Activated naive CD4-positive, alpha-beta T cell treated with anti-CD3 and anti-CD28 coated beads, Interleukin-2, amount 50 U/mL, for 72 hours (primary cell): ENCODE measurements around the gene TGFBR3. TPM values are rescaled to one million over a fixed set of nuclear protein-coding genes. Genes with fewer than 3 reads are reported as not detected.
"Not testable (repeated sequence)": the region's sequence is repeated elsewhere in the genome, so short reads cannot be mapped to it uniquely, and the experiment has no call there.

ENCODE experiments used
- ATAC-seq, 2 donors: fragments of 150-1000 bp; cut with Tn5 transposase; 2 replicates each; pipeline ENCODE4 v1.10.0; 2021; ENCODE audit warnings: mild to moderate bottlenecking in 2 of 2, moderate library complexity in 2 of 2
- DNase-seq, 2 donors: peaks; one replicate each; pipeline ENCODE4 v3.0.0; 2021 to 2022; ENCODE audit warnings: low spot score in 2 of 2
- H3K27ac Mint-ChIP-seq, 2 donors: one replicate each; pipeline ENCODE4 v1.8.0; 2022; ENCODE audit warnings: mild to moderate bottlenecking in 2 of 2, mixed read lengths in 2 of 2
- H3K36me3 Mint-ChIP-seq, 2 donors: one replicate each; pipeline ENCODE4 v1.8.0; 2022; ENCODE audit warnings: mixed read lengths in 2 of 2
- H3K9me3 Mint-ChIP-seq, 2 donors: one replicate each; pipeline ENCODE4 v1.8.0; 2022; ENCODE audit warnings: mixed read lengths in 2 of 2
- total RNA-seq, 2 donors: library from RNA; stranded (reverse); gene quantifications; one replicate each; pipeline ENCODE4 v1.2.3, GENCODE V29; 2022

TGFBR3 gene
- total RNA-seq, 2 donors from 2014 or later: 1.2 to 3.3 TPM

DNA sequence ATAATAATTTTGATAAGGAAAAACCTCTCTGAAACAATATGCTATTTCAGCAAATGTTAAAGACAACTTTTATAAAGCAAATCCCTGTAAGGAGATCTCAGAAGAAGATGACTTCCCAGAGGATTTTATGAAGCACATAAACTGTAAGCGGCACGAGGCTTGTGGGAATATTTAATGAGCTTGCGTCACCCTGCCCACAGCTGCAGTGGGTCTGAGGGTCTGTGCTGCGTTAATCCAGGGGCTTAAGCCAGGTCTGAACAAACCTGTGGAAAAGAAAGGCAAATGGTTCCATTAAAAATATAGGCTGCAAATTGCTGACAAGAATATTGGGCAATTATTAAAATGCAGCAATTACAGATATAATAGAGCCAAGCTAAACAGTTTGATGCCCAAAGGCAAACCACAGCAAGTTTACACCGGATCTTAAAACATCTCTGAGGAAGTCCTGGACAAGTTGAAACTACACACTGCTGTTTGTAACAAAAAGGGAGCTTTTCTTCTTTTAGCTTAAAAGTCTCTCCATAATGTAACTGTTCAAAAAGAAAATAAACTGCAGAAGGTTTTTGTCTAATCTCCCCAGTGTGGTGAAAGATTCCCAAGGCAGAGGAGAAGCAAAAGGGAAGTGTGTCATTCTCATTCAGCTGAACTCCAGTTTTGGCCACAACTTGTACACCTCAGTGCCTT lies 21.8 kb downstream of the TGFBR3 start:
- DNase-seq: no peak
- ATAC-seq: no peak
- no peaks in the 10 kb centered on the region for H3K36me3 Mint-ChIP-seq
- H3K9me3 Mint-ChIP-seq: no peaks in the 10 kb centered on the region
- H3K27ac Mint-ChIP-seq: no peak overlapping the region

DNA sequence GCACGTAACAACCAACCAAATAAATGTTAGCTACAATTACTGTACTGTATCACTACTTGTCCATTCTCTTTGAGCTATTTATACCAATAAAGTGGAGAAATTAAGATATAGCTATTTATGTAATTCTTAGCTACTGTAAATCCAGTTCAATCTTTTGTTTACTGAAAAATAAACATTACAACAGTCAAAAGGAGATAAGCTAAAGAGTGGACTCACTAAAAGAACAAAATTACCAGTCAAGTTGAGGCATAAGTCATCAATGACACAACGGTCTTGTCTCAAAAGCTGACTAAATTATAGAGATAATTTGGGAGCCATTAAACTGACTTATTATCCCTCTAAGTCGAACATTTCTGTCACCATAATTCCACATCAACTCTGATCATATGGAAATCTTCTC lies 22.5 kb downstream of the TGFBR3 start:
- no peak for DNase-seq
- Mint-ChIP-seq H3K27ac (no peak overlapping the region), H3K9me3 (no peaks in the 10 kb centered on the region), H3K36me3 (no peaks in the 10 kb centered on the region)
- ATAC-seq: no peak

DNA sequence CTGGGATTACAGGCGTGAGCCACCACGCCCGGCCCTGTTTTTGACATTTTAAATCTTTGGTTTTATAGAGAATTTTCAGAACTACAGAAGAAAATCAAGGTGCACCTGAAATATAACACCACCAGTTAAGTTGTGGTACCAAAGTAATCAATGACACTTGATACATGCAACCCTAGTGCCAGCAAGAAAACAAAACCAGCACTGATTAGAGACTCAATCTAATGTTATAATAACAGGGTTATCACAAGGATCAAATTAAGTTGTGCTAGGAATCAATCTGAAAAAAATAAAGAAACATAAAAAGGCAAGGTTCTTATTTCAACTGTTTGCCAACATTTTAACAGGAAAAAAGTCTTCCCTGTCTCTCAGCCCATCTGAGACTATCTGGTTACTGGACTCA lies 23.8 kb downstream of the TGFBR3 start:
- Mint-ChIP-seq H3K27ac (no peak overlapping the region), H3K36me3 (no peaks in the 10 kb centered on the region), H3K9me3 (no peaks in the 10 kb centered on the region)
- DNase-seq (no peak), ATAC-seq (no peak)

DNA sequence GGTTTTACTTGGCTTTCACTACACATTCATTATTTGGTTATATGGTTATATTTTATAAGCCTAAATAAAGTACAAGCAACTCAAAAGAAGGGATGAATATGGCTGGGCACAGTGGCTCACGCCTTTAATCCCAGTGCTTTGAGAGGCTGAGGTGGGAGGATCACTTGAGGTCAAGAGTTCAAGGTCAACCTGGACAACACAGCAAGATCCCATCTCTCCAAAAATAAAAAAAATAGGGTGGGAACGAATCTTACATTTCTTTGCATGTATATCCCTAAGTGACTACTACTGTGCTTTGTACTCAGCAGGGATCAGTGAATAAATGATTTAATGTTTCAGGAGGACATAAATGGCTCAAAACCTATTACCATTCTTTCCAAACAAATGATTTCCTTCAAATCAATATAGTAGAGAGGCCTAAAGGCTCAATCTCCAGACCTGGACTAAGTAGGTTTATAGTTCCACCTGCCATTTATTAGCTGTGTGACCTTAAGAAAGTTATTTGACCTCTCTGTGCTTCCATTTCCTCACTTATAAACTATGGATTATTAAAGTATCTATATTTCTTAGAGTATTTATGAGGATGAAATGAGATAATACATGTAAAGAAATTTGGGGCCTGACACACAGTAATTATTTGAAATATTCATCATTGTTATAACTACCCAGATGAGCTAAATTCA lies 28.3 kb downstream of the TGFBR3 start:
- no peak for ATAC-seq
- Mint-ChIP-seq H3K36me3 (no peaks in the 10 kb centered on the region), H3K9me3 (peaks cover 0 to 4% of the 10 kb centered on the region in 2 donors), H3K27ac (no peak overlapping the region)
- DNase-seq: no peak

DNA sequence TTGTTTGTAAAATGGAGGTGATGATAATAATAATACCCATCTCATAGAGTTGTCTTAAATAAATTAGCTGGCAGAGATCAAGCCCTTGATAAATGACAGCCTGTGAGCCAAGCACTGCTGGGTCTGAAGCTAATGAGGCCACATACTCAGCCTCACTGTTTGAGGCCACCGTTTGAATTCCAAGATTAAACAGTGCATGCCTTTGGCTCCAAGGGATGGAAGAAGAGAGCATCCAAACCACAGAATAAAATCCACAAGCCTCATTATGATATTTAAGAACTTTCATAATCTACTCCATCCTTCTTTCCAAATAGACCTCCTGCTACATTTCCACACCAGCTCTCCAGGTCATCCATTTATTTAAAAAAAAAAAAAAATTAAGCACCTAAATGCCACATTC lies 29.0 kb downstream of the TGFBR3 start:
- no peak for ATAC-seq
- DNase-seq: no peak
- Mint-ChIP-seq H3K9me3 (peaks cover 0 to 4% of the 10 kb centered on the region in 2 donors), H3K27ac (no peak overlapping the region), H3K36me3 (no peaks in the 10 kb centered on the region)

DNA sequence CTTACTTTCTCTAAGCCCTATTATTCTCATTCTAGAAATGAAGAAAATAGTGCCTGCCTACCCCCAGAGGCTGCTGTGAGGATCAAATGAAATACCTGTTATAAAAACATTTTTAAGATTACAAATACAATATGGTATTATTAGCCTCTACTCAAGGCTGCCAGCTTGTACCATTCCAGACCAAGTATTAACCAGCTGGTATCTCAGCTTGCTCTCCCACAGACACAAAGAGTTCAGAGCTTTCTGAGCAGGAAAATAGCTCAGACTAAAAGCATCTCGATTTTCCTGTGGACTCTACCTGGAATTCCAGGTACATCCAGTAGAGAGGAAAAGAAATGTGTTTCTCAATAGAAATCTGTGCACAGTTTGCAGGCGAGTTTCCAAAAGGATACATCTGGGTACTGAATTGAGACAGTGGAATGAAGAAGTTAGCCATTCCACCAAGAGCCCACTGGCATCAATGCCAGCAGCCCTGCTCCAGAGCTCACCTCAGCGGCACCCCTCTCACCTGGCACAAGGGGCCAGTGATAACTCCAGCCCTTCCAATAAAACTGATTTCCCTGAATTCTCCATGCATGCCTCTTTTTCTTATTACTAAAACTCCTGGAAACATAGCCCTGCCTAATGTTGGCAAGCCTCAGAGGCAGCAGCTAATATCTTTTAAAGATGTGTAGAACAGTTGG lies 31.0 kb downstream of the TGFBR3 start:
- Mint-ChIP-seq H3K9me3 (peaks cover 0 to 4% of the 10 kb centered on the region in 2 donors), H3K36me3 (no peaks in the 10 kb centered on the region), H3K27ac (no peak overlapping the region)
- DNase-seq (no peak), ATAC-seq (no peak)

DNA sequence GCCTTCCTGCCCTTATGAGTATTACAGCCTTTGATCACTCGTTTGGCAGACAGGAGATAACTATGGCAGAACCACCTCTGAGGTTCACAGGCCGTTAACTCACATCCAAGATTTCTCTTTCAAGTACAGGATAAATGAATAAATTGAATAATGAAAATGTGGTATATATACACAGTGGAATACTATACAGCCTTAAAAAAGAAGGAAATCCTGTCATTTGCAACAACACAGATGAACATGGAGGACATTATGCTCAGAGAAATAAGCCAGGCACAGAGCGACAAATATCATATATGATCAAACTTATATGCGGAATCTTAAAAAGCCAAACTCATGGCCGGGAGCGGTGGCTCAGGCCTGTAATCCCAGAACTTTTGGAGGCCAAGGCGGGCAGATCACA lies 32.6 kb downstream of the TGFBR3 start:
- DNase-seq (no peak), ATAC-seq (no peak)
- H3K36me3 Mint-ChIP-seq: no peaks in the 10 kb centered on the region
- H3K9me3 Mint-ChIP-seq: peaks cover 0 to 4% of the 10 kb centered on the region in 2 donors
- H3K27ac Mint-ChIP-seq: no peak overlapping the region

- DNase-seq, H3K27ac Mint-ChIP-seq, ATAC-seq, H3K9me3 Mint-ChIP-seq, H3K36me3 Mint-ChIP-seq: not testable (repeated sequence)
These were observed 33.9 kb downstream of the TGFBR3 start for GRCh38 chr1:91852011-91852410.

GRCh38 chr1:91851130-91852010 lies 34.6 kb downstream of the TGFBR3 start:
- ATAC-seq: no peak
- Mint-ChIP-seq H3K36me3 (no peaks in the 10 kb centered on the region), H3K27ac (no peak overlapping the region), H3K9me3 (peaks cover 0 to 4% of the 10 kb centered on the region in 2 donors)
- no peak for DNase-seq

DNA sequence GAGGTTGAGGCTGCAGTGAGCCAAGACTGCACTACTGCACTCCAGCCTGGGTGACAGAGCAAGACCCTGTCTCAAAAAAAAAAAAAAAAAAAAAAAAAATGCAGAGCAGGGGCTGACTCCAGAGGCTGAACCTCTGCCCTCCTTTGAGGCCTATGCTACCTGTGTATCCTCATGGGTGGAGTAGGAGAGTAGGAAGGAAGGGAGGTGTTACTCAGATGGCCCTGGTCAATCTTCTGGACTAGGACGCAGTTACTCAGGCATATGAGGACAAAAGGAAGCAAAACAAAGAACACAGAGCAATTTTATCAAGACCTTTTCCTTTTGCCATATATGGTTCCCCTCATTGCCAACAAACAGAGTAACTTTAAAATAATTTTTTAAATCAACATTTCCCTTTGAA lies 35.2 kb downstream of the TGFBR3 start:
- H3K27ac Mint-ChIP-seq: no peak overlapping the region
- no peak for ATAC-seq
- H3K36me3 Mint-ChIP-seq: no peaks in the 10 kb centered on the region
- no peak for DNase-seq
- peaks cover 0 to 4% of the 10 kb centered on the region in 2 donors for H3K9me3 Mint-ChIP-seq

GRCh38 chr1:91847851-91848250 lies 38.1 kb downstream of the TGFBR3 start:
- Mint-ChIP-seq H3K27ac (no peak overlapping the region), H3K9me3 (peaks cover 0 to 5% of the 10 kb centered on the region in 2 donors), H3K36me3 (peaks cover 0 to 11% of the 10 kb centered on the region in 2 donors)
- ATAC-seq (no peak), DNase-seq (no peak)

- DNase-seq: no peak
- Mint-ChIP-seq H3K9me3 (peaks cover 0 to 5% of the 10 kb centered on the region in 2 donors), H3K36me3 (peaks cover 0 to 11% of the 10 kb centered on the region in 2 donors), H3K27ac (no peak overlapping the region)
- ATAC-seq: no peak
These were observed 39.3 kb downstream of the TGFBR3 start for GRCh38 chr1:91846639-91847013.

DNA sequence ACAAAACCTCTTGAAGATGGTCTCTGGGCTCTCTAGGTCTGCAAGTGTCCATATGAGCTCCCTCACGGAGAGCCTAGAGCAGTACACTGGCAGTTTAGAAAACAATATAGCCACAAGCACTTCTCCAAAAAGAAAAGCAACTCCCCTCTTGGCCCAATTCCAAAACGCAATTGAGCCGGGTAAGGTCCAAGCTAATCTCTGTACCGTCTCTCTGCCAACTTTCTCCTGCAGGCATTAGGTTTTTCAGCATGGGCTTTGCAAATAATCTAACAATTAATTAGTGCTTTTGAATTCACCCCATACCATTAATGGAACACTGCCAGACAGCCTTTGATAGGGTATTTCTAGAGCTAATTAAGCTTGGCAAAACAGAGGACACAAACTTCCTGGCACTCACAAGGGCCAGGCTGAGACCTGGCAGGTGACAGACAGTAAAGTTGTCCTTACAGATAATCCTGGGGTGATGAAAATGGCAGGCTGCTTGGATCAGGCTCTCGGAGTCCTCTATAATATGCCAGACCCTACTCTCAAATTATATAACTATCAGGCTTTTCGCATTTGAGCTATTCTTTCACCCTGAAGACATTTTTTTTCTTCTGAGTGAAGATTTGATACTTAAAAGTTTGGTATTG lies 39.8 kb downstream of the TGFBR3 start:
- DNase-seq (no peak), ATAC-seq (no peak)
- H3K9me3 Mint-ChIP-seq: peaks cover 0 to 5% of the 10 kb centered on the region in 2 donors
- peaks cover 0 to 11% of the 10 kb centered on the region in 2 donors for H3K36me3 Mint-ChIP-seq
- H3K27ac Mint-ChIP-seq: no peak overlapping the region

DNA sequence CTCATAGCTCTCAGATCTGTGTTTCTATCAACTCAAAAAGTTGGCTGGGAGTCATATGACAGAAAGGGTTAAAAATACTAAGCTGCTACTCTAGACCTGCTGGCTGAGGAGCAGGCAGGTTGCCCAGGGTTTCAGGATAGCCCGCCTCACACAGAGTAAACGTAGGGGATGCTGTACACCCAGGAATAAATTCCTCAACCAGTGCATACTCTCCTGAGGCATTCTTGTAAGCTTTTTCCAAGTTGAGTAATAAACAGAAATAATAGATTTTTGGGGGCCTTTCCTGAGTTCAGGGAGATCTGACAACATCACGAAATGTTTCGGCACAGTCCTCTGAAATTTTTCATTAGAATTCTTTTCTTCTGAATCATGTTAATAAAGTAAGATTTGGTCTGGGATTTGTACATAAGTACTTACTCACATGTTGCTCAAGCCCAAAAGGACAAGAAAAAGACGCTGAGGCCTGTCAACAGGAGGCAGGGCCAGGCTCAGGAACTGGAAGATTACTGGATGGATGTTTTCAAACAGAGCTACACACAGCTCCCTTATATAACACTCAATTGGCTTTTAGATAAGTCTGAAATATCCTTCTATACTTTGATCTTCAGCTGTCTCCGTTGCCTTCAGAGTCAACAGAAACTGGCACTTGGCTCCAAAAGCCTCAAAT lies 41.0 kb downstream of the TGFBR3 start:
- H3K36me3 Mint-ChIP-seq: peaks cover 0 to 11% of the 10 kb centered on the region in 2 donors
- H3K27ac Mint-ChIP-seq: no peak overlapping the region
- ATAC-seq (no peak), DNase-seq (no peak)
- peaks cover 0 to 5% of the 10 kb centered on the region in 2 donors for H3K9me3 Mint-ChIP-seq

GRCh38 chr1:91843843-91844242 lies 42.1 kb downstream of the TGFBR3 start:
- Mint-ChIP-seq H3K27ac (no peak overlapping the region), H3K36me3 (peaks cover 0 to 11% of the 10 kb centered on the region in 2 donors), H3K9me3 (peaks cover 0 to 5% of the 10 kb centered on the region in 2 donors)
- no peak for DNase-seq
- ATAC-seq: no peak

DNA sequence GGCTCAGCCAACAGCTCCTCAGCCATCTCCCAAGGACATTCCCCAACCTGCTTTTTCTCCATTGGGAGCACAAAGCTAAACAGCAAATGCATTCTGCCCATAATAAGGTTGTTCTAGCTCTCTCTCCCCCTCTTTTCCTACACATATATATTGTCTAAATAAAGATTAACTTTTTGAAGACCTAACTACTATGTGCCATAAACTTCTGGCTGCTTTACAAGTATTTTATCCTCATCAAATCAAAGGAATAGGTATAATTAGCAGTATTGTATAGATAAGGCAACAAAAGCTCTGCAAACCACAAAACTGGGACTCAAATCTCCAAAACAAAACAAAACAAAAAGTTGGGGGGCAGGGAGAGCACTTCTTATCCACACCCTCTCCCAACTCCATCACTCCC lies 43.4 kb downstream of the TGFBR3 start:
- peaks cover 0 to 5% of the 10 kb centered on the region in 2 donors for H3K9me3 Mint-ChIP-seq
- peak overlapping the region in 1 of 2 donors; percentile 55 for H3K27ac Mint-ChIP-seq
- peaks cover 0 to 11% of the 10 kb centered on the region in 2 donors for H3K36me3 Mint-ChIP-seq
- no peak for ATAC-seq
- DNase-seq: no peak
